Keratinocyte (primary cell): Measurements from ENCODE around the gene LUM. TPM values are rescaled to one million over a fixed set of nuclear protein-coding genes. Genes with fewer than 3 reads are reported as not detected.

Experiments
- DNase-seq: peaks from one replicate; pipeline ENCODE4 v3.0.0-alpha.2; 2011; ENCODE audit warnings: low read depth, missing footprints, low spot score
- FAIRE-seq: peaks from 2 replicates; lab custom pipeline; 2011; peaks lifted over from hg19 to GRCh38; lab: Jason Lieb, UNC
- H2AFZ ChIP-seq: 2 replicates; pipeline ENCODE4 v1.6.0; 2012; ENCODE audit warnings: low read length, control low read depth, inconsistent platforms; ENCODE audit not compliant: control insufficient read depth
- H3K27ac ChIP-seq: 2 replicates; pipeline ENCODE4 v1.5.1; 2011; ENCODE audit warnings: low read length; ENCODE audit not compliant: control insufficient read depth, insufficient read depth
- H3K27me3 ChIP-seq: 3 replicates; pipeline ENCODE4 v1.6.0; 2011; ENCODE audit warnings: low read length; ENCODE audit not compliant: control insufficient read depth, insufficient read depth; ENCODE audit errors: extremely low read depth
- H3K36me3 ChIP-seq, 2 experiments: 2 replicates in 1 of 2; 3 replicates in 1 of 2; pipeline ENCODE4 v1.5.1; 2011; ENCODE audit warnings: low read length in 2 of 2, mild to moderate bottlenecking in 1 of 2; ENCODE audit not compliant: control insufficient read depth in 2 of 2, insufficient read depth in 2 of 2; ENCODE audit errors: extremely low read depth in 1 of 2
- H3K4me1 ChIP-seq: 3 replicates; pipeline ENCODE4 v1.5.1; 2011; ENCODE audit warnings: low read length; ENCODE audit not compliant: control insufficient read depth, insufficient read depth; ENCODE audit errors: extremely low read depth
- H3K4me2 ChIP-seq: 3 replicates; pipeline ENCODE4 v1.6.0; 2011; ENCODE audit warnings: low read depth, low read length; ENCODE audit not compliant: control insufficient read depth, insufficient read depth; ENCODE audit errors: extremely low read depth
- H3K4me3 ChIP-seq, 3 experiments: fragments of 200-600 bp in 1 of 3; sonication (generic) in 1 of 3; 2 replicates in 2 of 3; 3 replicates in 1 of 3; pipeline ENCODE4 v1.5.1; 2011 to 2016; ENCODE audit warnings: low read length in 3 of 3, mild to moderate bottlenecking in 3 of 3, control low read depth in 2 of 3, inconsistent platforms in 1 of 3, low read depth in 1 of 3, mixed read lengths in 1 of 3, mixed run types in 1 of 3, moderate library complexity in 1 of 3; ENCODE audit not compliant: control insufficient read depth in 2 of 3, insufficient read depth in 2 of 3; ENCODE audit errors: extremely low read depth in 1 of 3
- H3K79me2 ChIP-seq: 2 replicates; pipeline ENCODE4 v1.6.0; 2012; ENCODE audit warnings: low read length; ENCODE audit not compliant: control insufficient read depth, insufficient read depth
- H3K9ac ChIP-seq: 3 replicates; pipeline ENCODE4 v1.6.0; 2011; ENCODE audit warnings: low read length; ENCODE audit not compliant: control insufficient read depth, insufficient read depth; ENCODE audit errors: extremely low read depth
- H3K9me1 ChIP-seq: 3 replicates; pipeline ENCODE4 v1.6.0; 2011; ENCODE audit warnings: low read length; ENCODE audit not compliant: control insufficient read depth, insufficient read depth; ENCODE audit errors: extremely low read depth
- H3K9me3 ChIP-seq: 2 replicates; pipeline ENCODE4 v1.5.1; 2012; ENCODE audit warnings: low read depth, low read length; ENCODE audit not compliant: control insufficient read depth
- H4K20me1 ChIP-seq: 3 replicates; pipeline ENCODE4 v1.6.0; 2011; ENCODE audit warnings: low read length; ENCODE audit not compliant: control insufficient read depth, insufficient read depth; ENCODE audit errors: extremely low read depth
- EZH2 ChIP-seq: IDR thresholded peaks from one replicate; pipeline ENCODE4 v1.6.1; 2012; ENCODE audit warnings: inconsistent platforms, mild to moderate bottlenecking, low read length, moderate library complexity
- dilution Hi-C: fragments of 300-500 bp; cut with MboI; formaldehyde crosslinking; loops from one replicate; pipeline ENCODE4 v1.7.0; 2020; ENCODE audit warnings: low sequenced_read_pairs; ENCODE audit not compliant: extremely low pct_ligation_motif_present
- polyA plus RNA-seq, 5 experiments: library from polyadenylated mRNA; depleted of rRNA in 3 of 5; stranded (reverse) in 3 of 5; stranded (forward) in 1 of 5; unstranded in 1 of 5; fragments of >200 nt; gene quantifications; 1 replicate in 1 of 5; 2 replicates in 3 of 5; 3 replicates in 1 of 5; pipeline versions ENCODE4 v1.2.1 to v1.2.3, GENCODE V29; 2011 to 2012; ENCODE audit warnings: missing spikeins in 2 of 5, low read depth in 1 of 5, low replicate concordance in 1 of 5
- TF ChIP-seq, protein P1 (sequence below), 3 experiments: IDR thresholded peaks in 1 of 3; conservative IDR thresholded peaks in 1 of 3; optimal IDR thresholded peaks in 1 of 3; 2 replicates in 2 of 3; 3 replicates in 1 of 3; pipeline versions ENCODE3 to v1.5.1; 2011; ENCODE audit warnings: low read length in 3 of 3, mild to moderate bottlenecking in 3 of 3, moderate library complexity in 2 of 3, control low read depth in 1 of 3, inconsistent platforms in 1 of 3; ENCODE audit not compliant: insufficient read depth in 2 of 3; ENCODE audit errors: extremely low read depth in 1 of 3

The LUM gene
- polyA plus RNA-seq, 1 donor (not counting 4 experiments of a cell fraction or from before 2014, with no cell fraction given) = 0.37 TPM

DNA sequence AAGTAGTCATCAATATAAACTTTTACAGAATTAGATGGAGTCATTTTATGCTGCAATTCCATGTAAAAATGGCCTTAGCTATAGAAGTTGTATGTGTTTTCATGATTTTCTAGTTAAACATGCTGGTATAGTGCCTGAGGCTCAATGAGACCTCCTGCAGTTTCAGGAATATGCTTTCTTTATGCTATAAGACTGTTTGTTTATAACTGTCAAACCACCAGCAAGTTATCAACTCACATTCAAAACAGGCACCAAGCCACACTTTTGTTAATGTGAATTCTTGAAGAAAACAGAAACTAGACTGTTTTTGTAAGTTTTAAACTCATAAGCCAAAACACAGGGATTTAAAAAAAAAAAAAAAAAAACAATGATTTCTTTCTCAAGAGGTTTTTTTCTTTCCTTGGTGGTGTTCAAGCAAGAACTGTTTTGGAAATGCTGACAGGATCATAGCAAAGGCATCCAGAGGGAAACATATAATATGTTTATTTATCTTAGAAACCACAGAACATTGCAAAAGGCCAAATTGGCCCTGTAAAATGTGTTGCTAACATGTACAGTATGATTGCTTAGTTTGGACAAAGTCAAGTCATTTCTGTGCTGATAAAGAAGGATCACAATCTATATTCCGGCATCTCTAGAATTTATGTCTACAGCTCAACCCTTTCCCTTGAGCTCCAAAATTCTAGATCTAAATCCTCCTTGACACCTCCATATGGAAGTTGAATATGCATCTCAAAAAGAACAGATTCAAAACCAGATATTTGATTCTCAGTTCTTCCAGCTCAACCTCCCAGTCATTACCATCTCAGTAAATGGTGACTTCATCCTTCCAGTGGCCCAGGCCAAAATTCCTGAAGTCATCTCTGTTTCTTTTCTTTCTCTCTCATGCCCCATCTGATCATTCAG lies 29.0 kb upstream of the LUM start:
- dilution Hi-C loops = no loop called here
- Histone ChIP-seq H3K4me3 (no peak overlapping the region), H3K79me2 (no peaks in the 10 kb centered on the region), H4K20me1 (no peaks in the 10 kb centered on the region), H3K36me3 (no peaks in the 10 kb centered on the region), H3K27ac (no peak overlapping the region), H2AFZ (no peak overlapping the region), H3K9ac (no peak overlapping the region), H3K9me1 (no peaks in the 10 kb centered on the region), H3K4me1 (no peaks in the 10 kb centered on the region), H3K9me3 (no peaks in the 10 kb centered on the region), H3K4me2 (no peak overlapping the region), H3K27me3 (no peaks in the 10 kb centered on the region)
- TF ChIP-seq, protein P1, sequence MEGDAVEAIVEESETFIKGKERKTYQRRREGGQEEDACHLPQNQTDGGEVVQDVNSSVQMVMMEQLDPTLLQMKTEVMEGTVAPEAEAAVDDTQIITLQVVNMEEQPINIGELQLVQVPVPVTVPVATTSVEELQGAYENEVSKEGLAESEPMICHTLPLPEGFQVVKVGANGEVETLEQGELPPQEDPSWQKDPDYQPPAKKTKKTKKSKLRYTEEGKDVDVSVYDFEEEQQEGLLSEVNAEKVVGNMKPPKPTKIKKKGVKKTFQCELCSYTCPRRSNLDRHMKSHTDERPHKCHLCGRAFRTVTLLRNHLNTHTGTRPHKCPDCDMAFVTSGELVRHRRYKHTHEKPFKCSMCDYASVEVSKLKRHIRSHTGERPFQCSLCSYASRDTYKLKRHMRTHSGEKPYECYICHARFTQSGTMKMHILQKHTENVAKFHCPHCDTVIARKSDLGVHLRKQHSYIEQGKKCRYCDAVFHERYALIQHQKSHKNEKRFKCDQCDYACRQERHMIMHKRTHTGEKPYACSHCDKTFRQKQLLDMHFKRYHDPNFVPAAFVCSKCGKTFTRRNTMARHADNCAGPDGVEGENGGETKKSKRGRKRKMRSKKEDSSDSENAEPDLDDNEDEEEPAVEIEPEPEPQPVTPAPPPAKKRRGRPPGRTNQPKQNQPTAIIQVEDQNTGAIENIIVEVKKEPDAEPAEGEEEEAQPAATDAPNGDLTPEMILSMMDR (optimal IDR thresholded peaks at IDR 0.05 in 1 of 3, IDR thresholded peaks at IDR 0.05 in 1 of 3, conservative IDR thresholded peaks at IDR 0.05 in 1 of 3; ENCODE audit: extremely low read depth in 1 of 3, insufficient read depth in 2 of 3, low read length in 3 of 3) = no peak
- no peak for TF ChIP-seq EZH2
- DNase-seq (no peak), FAIRE-seq (no peak)

DNA sequence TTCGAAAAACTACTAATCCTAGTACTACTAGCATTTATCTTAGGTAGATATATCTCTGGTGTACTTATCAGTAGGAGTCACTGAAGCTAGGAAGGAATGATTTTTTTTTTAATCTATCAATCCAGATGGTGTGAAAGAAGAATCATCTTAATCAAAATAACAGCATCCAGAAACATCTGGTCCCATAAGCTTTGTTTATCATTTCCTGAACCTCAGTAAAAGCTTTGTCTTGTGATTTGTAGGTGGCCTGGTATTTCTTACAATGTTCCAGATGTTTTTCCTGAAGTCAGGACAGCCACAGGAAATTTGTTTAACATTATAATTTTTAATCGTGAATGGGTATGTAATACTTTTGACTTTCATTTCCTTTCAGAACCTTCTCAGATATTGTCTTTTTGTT lies 28.0 kb upstream of the LUM start:
- no peaks in the 10 kb centered on the region for H4K20me1 ChIP-seq
- H3K36me3 ChIP-seq = no peaks in the 10 kb centered on the region
- no peak for TF ChIP-seq EZH2
- TF ChIP-seq, protein P1 (optimal IDR thresholded peaks at IDR 0.05 in 1 of 3, IDR thresholded peaks at IDR 0.05 in 1 of 3, conservative IDR thresholded peaks at IDR 0.05 in 1 of 3; ENCODE audit: extremely low read depth in 1 of 3, insufficient read depth in 2 of 3, low read length in 3 of 3) = no peak
- no peak for FAIRE-seq
- no peaks in the 10 kb centered on the region for H3K4me1 ChIP-seq
- no peak overlapping the region for H3K4me3 ChIP-seq
- no peak for DNase-seq
- no peaks in the 10 kb centered on the region for H3K9me3 ChIP-seq
- dilution Hi-C loops = no loop called here
- no peak overlapping the region for H3K27ac ChIP-seq
- no peak overlapping the region for H3K4me2 ChIP-seq
- no peaks in the 10 kb centered on the region for H3K9me1 ChIP-seq
- no peak overlapping the region for H3K9ac ChIP-seq
- H3K27me3 ChIP-seq = no peaks in the 10 kb centered on the region
- no peak overlapping the region for H2AFZ ChIP-seq
- no peaks in the 10 kb centered on the region for H3K79me2 ChIP-seq
